HG03159 (cell line): ENCODE measurements around the gene NT5E.
A peak's percentile ranks its signal among the peaks of the same experiment; 100 is the strongest.

Experiments
- ATAC-seq: cut with Tn5 transposase; IDR thresholded peaks from one replicate; pipeline ENCODE4 v1.9.1; 2021; ENCODE audit warnings: mild to moderate bottlenecking, moderate library complexity; ENCODE audit not compliant: unreplicated experiment

Gene NT5E

DNA sequence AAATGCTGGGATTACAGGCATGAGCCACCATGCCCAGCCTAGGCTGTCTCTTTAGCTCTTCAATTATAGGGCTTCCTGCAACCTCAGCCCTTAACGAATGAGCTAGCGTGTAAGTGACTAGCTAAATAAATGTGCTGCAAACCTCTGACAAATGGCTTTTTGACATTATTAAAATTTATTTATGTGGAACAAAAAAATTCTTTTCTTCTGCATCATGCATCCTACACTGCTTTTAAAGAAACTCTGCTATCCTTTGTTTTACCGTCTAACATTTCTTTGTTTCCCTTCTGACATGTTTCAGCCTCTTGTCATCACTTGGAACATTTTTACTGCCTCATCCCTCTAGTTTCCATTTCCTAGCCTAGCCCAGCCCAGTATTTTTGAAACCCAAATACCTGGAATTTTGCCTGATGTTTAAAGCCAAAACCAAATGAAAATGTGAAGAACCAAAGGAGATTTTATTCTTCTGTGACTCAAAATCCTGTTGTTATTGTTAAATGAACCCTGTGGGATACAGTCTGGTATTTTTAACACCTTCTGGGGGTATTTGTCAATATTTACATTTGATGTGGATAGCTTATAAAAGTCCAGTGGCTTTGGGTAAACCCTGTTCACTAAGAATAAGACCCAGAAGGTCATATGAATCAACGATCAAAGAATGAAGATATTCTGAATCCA lies 9.5 kb downstream of the NT5E start:
- ATAC-seq: no peak

DNA sequence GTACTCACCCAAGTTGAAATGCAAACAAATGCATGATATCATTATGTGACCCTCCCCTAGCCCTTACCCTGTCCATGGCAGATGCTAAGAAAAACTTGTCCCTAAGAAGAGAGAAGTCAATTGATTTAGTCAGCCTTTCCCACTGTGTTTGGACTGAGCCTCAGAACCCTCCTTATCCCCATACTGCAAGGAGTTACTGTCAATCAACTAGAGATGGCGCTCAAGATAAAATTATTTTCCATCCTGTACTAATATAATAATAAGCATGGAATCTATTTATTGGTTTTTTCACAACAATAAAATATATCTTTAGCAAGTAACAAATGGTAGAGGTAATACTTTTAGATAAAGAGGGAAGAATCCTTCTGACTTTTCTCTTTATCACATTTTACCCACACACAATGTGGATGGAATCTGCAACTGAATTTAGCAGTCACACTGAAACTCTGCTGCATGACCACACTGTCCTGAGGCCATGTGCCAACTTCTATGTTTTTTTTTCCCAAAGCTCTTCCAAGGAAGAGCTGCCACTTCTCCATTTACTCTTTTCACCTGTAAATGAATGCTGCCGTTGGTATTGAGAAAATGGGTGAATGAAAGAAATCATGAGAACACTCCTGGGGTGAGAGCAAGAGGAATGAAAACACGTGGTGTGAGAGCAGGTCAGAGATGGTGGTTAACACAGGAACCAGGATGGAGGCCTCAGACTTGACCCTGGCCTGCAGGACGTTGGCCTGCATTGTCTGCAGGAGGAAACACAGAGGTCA lies 10.5 kb downstream of the NT5E start:
- ATAC-seq: no peak

DNA sequence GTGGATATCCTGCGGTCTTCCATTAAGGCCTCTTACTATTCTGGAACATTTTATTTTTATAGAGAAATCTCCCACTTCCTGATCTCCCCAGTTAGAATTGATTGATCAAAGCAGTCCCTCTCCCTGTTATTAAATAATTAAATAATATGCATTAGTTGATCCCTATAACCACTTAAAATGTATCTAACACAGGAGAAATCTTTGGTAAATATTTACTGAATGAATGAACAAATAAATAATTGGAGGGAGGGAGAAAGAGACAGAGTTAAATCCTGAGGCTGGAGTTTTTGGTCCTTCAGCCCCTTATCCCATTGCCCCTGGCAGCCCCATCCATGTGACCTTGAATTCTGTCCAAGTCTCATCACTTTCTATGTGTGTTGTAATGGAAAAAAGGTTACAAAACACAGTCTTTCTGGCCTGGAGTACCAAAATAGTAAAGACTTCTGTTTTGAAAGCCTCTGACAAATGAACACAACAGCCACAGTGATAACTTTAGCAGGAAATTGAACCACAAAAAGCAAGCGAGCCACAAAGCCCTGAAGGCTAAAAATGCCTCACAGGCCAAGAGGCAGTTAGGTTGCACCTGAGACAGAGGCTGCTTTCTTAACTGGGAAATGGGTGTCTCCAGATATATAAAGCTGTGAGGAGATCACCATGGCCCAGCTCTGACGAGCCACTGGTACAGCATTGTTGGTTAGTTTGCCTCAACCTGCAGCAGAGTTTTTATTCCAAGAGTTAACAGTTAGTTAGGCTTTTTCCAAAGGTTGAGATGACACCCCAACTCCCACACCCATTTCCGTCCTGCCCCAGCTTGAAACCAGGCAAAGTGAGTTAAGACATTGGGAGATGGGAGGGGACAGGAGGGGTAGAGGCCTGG lies 11.3 kb downstream of the NT5E start:
- ATAC-seq: peak; percentile 80

- no peak for ATAC-seq
Measured at GRCh38 chr6:85461798-85462170, 11.9 kb downstream of the NT5E start.

DNA sequence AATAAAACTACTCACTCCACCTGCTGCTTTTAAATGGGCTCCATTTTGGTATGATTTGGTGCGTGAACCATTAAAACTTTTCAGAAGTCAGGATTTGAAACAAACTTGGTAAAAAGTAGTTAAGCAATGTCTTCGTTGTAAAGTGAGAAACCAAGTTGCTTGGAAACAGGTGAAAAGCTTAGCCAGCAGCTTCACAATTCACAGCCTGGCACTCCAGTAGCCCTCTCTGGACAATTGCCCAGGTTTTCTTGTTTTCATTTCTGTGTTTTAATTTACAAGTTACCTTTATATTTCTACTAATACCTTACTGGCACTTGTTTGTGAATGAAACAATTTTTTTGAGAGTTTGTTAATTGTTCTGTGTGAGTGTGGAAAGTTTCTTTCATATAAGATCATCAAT lies 12.8 kb downstream of the NT5E start:
- no peak for ATAC-seq

DNA sequence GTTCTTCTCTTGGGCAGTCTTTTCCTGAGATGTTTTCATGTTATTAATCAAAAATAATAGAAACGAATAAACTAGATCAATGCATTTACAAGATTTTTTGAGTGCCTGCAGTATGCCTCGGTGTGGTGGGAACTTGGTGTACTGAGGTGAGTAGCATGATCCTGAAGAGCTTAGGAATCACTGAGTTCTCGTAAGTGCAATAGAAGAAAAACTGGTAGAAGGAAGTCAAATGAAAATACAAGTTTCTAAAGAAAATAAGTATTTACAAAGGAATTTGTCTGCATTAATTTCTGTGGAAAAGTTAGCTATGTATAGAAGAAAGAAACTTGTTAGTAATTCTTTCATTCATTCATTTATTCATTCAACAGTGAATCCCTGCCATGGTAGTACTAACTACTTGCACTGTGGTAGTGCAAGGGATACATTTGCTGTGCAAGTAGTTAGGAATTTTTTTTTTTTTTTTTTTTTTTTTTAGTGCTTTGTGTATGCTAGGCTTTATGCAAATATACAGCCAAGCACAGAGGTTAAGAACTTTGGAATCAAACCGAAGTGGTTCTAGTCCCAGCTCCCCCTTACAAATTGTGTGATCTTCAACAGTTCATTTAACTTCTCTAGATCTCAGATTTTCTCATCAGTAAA lies 13.9 kb downstream of the NT5E start:
- ATAC-seq: no peak

- no peak for ATAC-seq
Measured at GRCh38 chr6:85464260-85464644, 14.4 kb downstream of the NT5E start.

- ATAC-seq: no peak
Measured at GRCh38 chr6:85464722-85465150, 14.9 kb downstream of the NT5E start.

- ATAC-seq: peak; percentile 45
Measured at GRCh38 chr6:85465762-85466161, 15.9 kb downstream of the NT5E start.

DNA sequence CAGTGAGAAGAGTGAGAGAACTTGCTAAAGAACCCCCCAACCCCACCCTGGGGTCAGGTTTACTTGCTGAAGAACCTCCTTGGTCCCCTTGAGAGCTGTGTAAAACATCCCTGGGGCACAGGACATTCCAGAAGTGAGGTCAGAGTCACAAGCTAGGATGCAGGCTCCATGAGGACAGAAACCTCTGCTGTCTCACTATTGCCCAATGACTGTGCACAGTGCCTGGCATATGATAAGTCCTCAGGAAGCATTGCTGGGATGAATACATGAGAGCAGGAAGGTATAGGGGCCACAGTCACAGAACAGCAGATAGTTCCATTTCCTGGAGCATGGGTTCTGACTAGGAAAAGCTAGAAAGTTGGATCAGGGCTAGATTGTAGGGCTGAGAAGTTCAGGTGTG lies 18.4 kb downstream of the NT5E start:
- ATAC-seq: no peak

DNA sequence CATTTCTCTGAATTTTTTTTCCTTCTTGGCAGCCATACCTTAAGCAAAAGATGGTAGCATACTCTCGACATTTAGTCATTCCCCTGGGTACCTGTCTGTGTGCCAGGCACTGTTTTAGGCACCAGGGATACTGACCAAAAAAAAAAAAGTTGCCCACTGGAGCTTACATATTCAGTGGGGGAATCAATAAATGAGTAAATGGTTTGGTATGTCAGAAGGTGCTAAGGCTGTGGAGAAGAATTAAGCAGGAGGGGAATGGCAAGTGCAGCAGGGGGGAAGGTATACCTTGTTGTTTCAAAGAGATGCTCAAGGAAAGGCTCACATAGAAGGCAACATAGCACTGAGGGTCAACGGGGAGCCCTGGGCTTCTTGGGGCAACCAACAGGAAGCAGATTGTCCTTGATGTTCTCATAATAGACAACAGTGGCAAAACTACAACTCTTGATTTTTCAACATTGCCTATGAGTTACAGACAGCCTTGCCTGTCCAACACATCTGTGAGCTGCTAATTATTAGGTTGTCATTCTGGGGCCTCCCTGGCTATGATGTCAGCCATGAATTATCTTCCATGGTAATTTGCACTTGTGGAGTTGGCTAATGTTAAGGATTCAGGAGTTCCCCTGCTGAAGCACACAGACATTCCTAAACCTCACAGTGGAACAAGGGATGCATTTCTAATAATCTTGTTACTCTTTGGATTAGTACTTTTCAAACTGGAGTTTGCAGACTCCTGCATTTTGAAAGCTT lies 19.6 kb downstream of the NT5E start:
- ATAC-seq: no peak

GRCh38 chr6:85470023-85470410 lies 20.1 kb downstream of the NT5E start:
- ATAC-seq: no peak

- ATAC-seq: no peak
Measured at GRCh38 chr6:85472744-85473143, 22.9 kb downstream of the NT5E start.

DNA sequence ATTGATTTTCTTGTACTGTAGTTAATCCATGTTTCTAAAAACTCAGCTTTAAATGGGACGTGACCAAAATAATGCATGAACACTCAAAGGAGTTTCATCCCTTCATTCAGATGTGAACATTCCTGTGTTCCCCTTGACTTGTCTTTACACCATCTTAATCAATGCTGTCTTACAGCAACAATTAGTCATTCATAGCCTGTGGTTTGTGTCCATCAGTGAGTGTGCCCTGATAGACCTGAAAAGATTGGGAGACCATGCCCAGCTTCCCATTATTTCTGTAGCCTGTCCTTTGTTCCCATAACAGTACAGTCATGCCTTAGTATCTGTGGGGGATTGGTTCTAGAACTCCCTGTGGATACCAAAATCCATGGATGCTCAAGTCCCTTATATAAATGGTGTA lies 23.9 kb downstream of the NT5E start:
- no peak for ATAC-seq

DNA sequence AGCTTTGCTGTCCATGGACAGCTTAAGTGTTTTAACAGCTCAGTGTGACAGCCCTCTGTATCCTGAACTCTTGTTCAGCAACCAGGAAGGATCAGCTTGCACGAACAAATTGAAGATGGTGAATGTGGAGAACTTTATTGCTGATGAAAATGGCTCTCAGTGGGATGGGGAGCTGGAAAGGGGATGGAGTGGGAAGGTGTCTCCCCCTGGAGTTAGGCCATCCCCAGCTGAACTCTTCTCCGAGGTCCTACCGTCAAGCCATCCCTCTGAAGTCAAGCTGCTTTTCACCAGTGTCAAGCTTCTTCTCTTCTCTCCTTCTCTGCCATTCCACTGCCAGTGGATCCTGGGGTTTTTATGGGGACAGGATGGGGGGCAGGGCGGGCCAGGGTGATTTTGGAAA lies 26.6 kb downstream of the NT5E start:
- ATAC-seq: no peak

DNA sequence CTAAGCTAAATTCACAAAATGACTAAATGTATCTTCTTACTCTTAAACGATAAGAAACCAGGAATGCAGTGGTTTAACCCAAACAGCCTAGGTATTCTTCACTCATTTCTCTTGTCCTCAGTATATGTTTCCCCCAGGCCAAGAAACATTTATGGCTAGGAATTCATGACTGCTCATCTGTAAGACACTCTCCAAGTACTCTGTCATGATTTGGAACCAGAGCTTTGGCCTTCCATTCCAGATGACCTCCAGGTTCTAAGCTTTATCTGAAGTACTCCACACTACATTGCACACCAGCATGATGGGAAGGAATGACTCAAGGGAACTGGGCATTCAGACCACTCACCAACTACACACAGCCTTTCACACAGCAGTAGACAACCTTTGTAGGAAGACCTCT lies 29.3 kb downstream of the NT5E start:
- ATAC-seq: no peak

DNA sequence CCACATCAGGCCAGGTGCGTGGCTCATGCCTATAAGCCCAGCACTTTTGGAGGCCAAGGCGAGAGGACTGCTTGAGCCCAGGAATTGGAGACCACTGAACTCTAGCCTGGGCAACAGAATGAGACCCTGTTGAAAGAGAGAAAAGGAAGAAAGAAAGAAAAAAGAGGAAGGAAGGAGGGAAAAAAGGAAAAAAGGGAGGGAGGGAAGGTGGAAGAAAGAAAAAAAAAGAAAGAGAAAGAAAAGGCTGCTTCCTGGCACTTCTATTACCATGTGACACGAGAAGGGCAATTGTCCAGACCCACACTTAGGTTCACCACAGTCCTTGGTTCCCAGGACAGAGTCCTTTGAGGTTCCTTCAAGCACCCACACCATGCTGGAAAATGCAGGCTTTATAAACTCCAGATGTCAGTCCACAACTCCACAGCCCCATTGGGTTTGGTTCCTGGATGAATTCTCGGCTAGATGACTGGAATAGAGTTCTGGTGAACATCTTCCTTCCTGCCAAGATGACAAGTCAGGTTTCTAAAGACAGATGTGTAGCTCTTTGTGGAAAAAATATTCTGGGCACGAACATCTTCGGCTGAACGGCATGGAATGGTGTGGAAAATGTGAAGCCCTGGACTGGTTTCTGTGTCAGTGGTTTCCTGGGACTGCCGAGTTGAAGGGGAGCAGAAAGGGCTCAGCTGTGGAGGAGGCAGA lies 32.5 kb downstream of the NT5E start:
- ATAC-seq: no peak

DNA sequence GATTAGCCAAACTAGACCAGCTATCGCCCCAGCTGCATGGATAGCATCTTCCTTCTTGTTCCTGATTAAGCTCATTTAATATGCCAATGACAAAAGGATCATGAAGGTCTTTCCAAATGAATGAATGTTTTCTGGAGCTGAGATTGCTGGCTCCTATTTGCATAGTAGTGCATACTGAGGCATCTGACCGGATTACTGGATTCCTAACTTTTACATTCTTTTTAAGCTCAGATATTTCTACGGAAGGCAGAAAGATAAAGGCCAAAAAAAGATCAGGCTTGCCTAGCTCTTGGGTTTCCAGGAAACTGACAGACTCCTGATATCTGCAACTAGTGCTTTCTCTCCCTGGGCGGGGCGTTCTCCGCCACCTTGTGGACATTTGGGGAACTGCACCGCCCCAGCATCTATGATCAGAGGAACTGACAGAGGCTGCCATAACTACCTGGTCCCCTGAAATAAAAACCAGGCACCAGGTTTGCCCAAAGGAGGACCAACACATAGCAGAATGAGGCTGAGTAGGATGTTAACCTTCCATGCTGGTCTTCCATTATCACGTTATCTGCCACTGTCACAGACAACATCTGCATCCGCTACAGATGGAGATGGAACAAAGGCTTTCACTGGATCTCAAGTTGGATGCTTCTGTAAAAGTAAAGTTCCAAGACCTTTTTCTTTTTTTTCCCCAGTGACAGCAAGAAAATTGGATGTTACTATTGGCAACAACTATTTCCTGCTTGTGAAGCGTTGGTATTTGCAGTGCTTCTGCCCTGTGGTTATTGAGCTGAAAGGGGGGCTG lies 33.2 kb downstream of the NT5E start:
- peak; percentile 93 for ATAC-seq

DNA sequence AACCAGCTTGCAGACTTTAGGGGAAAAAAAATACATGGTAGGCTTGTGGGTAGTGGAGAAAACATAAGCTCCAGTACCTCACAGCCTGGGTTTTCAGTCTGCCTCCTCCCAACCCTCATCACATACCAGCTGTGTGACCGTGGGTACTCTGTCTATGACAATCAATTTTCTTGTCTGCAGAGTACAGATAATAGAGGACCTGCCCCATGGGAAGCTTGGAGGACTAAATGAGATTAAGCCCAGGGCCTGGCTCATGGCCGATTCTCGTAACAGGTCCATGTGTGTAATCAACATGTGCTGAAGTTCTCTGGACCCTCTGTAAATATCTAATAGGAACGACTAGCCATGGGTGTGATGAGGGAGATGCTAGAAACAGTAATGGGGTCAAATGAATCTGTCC lies 34.0 kb downstream of the NT5E start:
- ATAC-seq: no peak
